Measurements from ENCODE around the gene SLC23A2.
"Not testable (repeated sequence)": the region's sequence is repeated elsewhere in the genome, so short reads cannot be mapped to it uniquely, and the experiment has no call there.

Gene SLC23A2

GRCh38 chr20:5001174-5002076, at the start of gene SLC23A2:
TSS of gene SLC23A2 (minus strand) at chr20:5001510. CDS start at chr20:4932562, 68,948 bp downstream.
- DNase-seq = peak; percentile 11 to 42 (median 32)

DNA sequence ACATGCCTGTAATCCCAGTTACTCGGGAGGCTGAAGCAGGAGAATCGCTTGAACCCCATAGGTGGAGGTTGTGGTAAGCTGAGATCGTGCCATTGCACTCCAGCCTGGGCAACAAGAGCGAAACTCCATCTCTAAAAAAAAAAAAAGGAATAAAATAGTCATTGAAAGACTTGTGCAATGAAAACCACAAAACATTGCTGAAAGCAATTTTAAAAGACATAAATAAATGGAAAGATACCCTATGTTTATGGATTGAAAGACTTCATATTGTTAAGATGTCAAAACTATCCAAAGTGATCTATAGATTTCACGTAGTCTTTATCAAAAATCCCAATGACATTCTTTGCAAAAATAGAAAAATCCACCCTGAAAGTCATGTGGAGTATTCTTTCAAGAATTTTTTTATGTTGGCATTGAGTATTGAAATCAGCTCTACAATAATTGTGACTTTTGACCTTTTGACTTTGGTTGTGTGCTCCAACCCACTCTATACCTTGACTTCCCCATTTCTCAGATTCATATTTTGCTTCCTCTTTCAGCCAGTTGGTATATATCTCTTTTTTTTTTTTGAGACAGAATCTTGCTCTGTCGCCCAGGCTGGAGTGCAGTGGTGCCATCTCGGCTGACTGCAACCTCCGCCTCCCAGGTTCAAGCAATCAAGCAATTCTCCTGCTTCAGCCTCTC, 45.5 kb upstream of the SLC23A2 start:
- no peak for DNase-seq

DNA sequence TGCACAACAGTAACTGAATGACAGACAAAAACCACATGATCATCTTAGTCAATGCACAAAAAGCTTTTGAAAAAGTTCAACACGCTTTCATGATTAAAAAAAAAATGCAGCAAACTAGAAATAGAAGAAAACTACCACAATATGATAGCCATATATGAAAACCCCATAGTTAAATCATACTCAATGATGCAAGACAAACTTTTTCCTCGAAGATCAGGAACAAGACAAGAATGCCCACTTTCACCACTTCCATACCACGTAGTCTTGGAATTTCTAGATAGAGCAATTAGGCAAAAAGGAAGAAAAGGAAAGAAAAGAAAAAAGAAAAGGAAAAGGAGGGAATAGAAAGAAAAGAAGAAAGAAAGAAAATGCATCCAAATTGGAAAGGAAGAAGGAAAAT, 44.6 kb upstream of the SLC23A2 start:
- DNase-seq = no peak

DNA sequence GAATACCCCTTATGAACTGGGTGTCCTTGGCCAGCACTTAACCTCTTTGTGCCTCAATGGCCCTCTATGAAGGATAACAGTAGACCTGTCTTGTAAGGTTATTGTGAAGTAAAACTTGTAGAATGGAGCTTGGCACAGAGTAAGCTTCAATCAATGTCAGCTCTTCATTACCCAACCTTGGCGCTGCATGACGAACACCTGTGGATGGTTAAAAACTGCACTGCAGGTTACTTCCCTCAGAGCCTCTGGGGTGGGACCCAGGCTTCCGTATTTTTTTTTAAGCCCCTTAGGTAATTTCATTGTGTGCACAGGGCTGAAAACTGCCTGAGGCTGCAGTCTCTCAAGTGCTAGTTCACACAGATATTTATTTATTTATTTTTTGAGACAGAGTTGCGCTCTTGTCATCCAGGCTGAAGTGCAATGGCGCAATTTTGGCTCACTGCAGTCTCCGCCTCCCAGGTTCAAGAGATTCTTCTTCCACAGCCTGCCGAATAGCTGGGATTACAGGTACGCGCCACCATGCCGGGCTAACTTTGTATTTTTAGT, 42.8 kb upstream of the SLC23A2 start:
- DNase-seq = no peak

DNA sequence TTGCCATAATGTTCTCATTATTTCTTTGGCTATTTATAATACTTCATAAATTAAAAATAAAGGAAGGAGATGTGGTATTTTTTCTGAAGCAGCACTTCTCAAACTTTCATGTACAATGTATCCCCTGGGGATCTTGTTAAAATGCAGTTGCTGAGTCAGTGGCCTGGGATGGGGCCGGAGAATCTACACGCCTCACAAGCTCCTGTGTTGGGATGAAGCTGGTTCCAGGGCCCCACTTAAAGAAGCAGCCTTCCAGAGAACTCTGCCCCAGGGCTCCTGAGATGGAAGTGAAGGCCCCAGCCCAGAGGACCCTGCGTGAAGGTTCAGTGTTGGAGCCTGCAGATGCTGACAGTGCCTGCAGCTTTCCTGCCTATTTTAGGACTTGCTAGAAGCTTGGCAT, 40.1 kb upstream of the SLC23A2 start:
- no peak for DNase-seq

GRCh38 chr20:5040345-5040744, 39.0 kb upstream of the SLC23A2 start:
- no peak for DNase-seq

GRCh38 chr20:5039889-5040288, 38.6 kb upstream of the SLC23A2 start:
- no peak for DNase-seq

DNA sequence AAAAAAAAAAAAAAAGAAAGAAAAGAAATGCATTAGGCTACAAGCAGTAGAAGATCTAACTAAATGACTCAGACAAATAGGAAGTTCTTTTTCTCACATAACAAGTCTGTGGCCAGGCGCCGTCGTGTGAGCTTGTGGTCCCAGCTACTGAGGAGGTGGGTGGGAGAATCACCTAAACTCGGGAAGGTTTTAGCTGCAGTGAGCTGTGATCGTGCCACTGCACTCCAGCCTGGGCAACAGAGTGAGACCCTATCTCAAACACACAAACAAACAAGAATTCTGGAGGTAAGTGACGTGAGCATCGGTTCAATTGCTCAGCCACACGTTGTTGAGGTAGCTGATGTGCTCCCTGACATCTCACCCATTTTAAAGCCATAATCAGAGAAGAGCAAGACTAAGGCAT, 37.9 kb upstream of the SLC23A2 start:
- no peak for DNase-seq

GRCh38 chr20:5036828-5037227, 35.5 kb upstream of the SLC23A2 start:
- no peak for DNase-seq

DNA sequence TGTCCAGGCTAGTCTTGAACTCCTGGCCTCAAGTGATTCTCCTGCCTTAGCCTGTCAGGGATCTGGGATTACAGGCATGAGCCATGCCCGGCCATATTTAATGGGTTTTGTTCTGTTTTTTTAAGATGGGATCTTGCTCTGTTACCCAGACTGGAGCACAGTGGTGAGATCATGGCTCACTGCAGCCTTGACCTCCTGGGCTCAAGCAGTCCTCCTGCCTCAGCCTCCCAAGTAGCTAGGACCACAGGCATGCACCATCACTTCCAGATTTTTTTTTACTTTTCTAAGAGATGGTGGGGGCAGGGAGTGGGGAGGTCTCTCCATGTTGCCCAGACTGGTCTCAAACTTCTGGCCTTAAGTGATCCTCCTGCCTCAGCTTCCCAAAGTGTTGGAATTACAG, 34.2 kb upstream of the SLC23A2 start:
- DNase-seq = not testable (repeated sequence)

GRCh38 chr20:5033566-5033965, 32.3 kb upstream of the SLC23A2 start:
- no peak for DNase-seq

DNA sequence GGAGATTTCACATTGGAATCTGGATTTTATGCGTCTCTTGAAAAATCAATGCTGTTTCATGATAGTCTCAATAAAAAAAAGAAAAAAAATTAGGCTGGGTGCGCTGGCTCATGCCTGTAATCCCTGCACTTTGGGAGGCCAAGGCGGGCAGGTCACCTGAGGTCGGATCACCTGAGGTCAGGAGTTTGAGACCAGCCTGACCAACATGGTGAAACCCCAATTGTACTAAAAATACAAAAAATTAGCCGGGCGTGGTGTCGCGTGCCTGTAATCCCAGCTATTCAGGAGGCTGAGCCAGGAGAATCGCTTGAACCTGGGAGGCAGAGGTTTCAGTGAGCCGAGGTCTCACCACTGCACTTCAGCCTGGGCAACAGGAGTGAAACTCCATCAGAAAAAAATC, 30.4 kb upstream of the SLC23A2 start:
- DNase-seq = not testable (repeated sequence)

- DNase-seq = no peak
These were observed 29.9 kb upstream of the SLC23A2 start for GRCh38 chr20:5031206-5031557.

- DNase-seq = no peak
These were observed 29.3 kb upstream of the SLC23A2 start for GRCh38 chr20:5030348-5031205.

GRCh38 chr20:5028258-5029059, 27.1 kb upstream of the SLC23A2 start:
- DNase-seq = not testable (repeated sequence)

- no peak for DNase-seq
These were observed 23.7 kb upstream of the SLC23A2 start for GRCh38 chr20:5024982-5025381.

- DNase-seq = no peak
These were observed 22.8 kb upstream of the SLC23A2 start for GRCh38 chr20:5024103-5024502.

DNA sequence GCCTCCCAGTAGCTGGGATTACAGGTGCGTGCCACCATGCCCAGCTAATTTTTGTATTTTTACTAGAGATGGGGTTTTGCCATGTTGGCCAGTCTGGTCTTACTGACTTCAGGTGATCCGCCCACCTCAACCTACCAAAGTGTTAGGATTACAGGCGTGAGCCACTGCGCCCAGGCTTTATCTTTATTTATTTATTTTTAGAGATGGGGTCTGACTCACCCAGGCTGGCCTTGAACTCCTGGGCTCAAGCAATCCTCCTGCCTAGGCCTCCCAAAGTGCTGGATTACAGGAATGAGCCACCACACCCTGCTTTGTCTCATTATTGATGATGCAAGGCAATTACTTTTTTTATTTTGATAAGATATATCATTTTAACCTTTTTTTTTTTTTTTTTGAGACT, 21.9 kb upstream of the SLC23A2 start:
- DNase-seq = not testable (repeated sequence)

DNA sequence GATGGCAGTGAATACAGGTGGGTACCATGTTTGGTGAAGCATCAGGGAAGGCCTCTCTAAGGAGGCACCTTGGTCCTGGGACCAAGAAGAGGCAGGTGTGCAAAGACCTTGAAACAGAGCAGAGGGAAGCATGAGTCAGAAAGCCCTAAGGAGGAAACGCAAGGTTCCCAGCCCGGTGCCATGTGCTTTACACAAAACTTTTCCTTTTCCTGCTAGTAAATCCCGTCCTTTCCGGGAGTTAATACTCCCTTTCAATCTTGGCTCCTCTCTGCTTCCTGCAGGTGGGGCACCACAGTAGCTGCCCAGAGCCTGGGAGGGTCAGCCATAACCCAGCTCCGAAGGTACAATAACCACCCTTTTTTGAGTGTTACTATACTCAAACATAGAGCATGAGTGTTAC, 19.4 kb upstream of the SLC23A2 start:
- DNase-seq = no peak

DNA sequence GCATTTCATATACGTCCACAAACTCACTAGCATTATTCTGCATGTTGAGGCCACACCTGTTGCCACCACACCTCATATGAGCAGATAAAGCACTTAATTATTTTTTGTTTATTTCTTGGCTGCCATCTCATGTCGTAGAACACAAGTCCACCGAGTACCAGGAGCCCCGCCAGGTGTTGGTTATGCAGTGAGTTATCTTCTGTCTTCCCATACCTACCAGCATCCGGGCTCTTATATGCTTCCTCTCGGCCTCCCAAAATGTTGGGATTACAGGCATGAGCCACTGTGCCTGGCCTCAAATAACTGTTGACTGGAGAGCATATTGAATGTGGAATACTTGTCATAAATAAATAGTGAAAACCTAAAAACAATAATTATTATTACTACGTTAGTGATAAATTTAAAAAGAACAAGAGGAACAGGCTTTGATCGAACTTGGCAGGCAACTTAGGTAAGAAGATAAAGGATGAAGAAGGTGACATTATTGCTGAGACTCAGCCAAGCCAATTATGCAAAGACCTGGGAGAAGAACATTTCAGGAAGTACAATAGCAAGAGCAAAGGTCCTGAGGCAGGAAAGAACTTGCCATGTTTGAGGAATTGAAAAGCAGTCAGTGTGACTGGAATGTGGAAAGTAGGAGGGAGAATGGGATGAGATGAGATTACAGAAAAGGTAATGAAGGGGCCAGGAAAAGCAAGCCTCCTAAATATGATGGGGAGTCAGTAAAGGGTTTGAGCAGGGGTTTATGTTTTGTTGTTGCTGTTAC, 12.6 kb upstream of the SLC23A2 start:
- no peak for DNase-seq

DNA sequence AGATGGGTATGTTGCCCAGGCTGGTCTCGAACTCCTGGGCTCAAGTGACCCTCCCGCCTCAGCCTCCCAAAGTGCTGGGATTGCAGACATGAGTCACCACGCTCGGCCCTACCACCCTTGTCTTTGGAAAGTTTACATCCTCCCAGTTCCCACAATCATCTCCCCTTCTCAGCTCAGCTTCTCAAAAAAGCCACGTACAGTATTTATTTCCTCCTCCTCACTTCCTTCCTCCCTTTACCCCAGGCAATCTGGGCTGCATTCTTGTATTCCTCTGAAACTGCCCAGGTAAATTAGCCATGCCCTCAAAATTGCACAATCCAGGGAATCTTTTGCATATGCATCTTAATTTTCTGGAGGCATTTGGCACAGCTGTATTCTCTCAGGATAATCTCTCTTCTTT, 7.4 kb upstream of the SLC23A2 start:
- DNase-seq = no peak
